H9 (cell line): ENCODE data around the gene TMEM107. TPM values are rescaled to one million over a fixed set of nuclear protein-coding genes. Genes with fewer than 3 reads are reported as not detected.

ENCODE experiments used
- DNase-seq: peaks from one replicate; pipeline ENCODE4 v3.0.0-alpha.2; 2017
- H2AFZ ChIP-seq: one replicate; pipeline ENCODE4 v1.6.1; 2013; ENCODE audit warnings: mild to moderate bottlenecking, low read length, control low read depth, moderate library complexity
- H2AK5ac ChIP-seq: 2 replicates; pipeline ENCODE4 v1.6.1; 2013; ENCODE audit warnings: low read length, control low read depth, mixed read lengths; ENCODE audit not compliant: insufficient read length
- H2BK120ac ChIP-seq: one replicate; pipeline ENCODE4 v1.6.1; 2013; ENCODE audit warnings: low read depth, mild to moderate bottlenecking, low read length, control low read depth, inconsistent platforms; ENCODE audit not compliant: poor library complexity, severe bottlenecking
- H2BK12ac ChIP-seq: 2 replicates; pipeline ENCODE4 v1.6.1; 2013; ENCODE audit warnings: low read length, control low read depth, mixed read lengths, low read depth; ENCODE audit not compliant: insufficient read length
- H2BK15ac ChIP-seq: 2 replicates; pipeline ENCODE4 v1.6.1; 2013; ENCODE audit warnings: low read depth, low read length, control low read depth
- H2BK20ac ChIP-seq: one replicate; pipeline ENCODE4 v1.6.1; 2013; ENCODE audit warnings: low read depth, mild to moderate bottlenecking, low read length, control low read depth, inconsistent platforms; ENCODE audit not compliant: poor library complexity, severe bottlenecking
- H2BK5ac ChIP-seq: 2 replicates; pipeline ENCODE4 v1.6.1; 2013; ENCODE audit warnings: low read length, control low read depth, mixed read lengths; ENCODE audit not compliant: insufficient read length
- H3K14ac ChIP-seq: 2 replicates; pipeline ENCODE4 v1.6.1; 2013; ENCODE audit warnings: low read length, control low read depth; ENCODE audit not compliant: insufficient read depth
- H3K18ac ChIP-seq: 2 replicates; pipeline ENCODE4 v1.6.1; 2013; ENCODE audit warnings: low read depth, mild to moderate bottlenecking, mixed read lengths, low read length, control low read depth; ENCODE audit not compliant: insufficient read length
- H3K23ac ChIP-seq: 2 replicates; pipeline ENCODE4 v1.6.1; 2013; ENCODE audit warnings: low read length, control low read depth, mixed read lengths, low read depth; ENCODE audit not compliant: insufficient read length
- H3K23me2 ChIP-seq: 2 replicates; pipeline ENCODE4 v1.6.1; 2013; ENCODE audit warnings: low read depth, mild to moderate bottlenecking, mixed read lengths, low read length, control low read depth; ENCODE audit not compliant: insufficient read length, poor library complexity, severe bottlenecking
- H3K27ac ChIP-seq: 2 replicates; pipeline ENCODE4 v1.5.1; 2013; ENCODE audit warnings: low read length, control low read depth, mixed read lengths, low read depth; ENCODE audit not compliant: insufficient read length
- H3K27me3 ChIP-seq: 2 replicates; pipeline ENCODE4 v1.6.1; 2013; ENCODE audit warnings: low read length, control low read depth, inconsistent platforms; ENCODE audit not compliant: insufficient read depth
- H3K4ac ChIP-seq: 2 replicates; pipeline ENCODE4 v1.6.1; 2013; ENCODE audit warnings: low read depth, mild to moderate bottlenecking, control low read depth, inconsistent platforms, low read length, moderate library complexity
- H3K4me1 ChIP-seq: 2 replicates; pipeline ENCODE4 v1.6.1; 2013; ENCODE audit warnings: low read length, control low read depth, inconsistent platforms; ENCODE audit not compliant: insufficient read depth
- H3K4me2 ChIP-seq: 2 replicates; pipeline ENCODE4 v1.6.1; 2013; ENCODE audit warnings: low read length, control low read depth, mixed read lengths; ENCODE audit not compliant: insufficient read length, insufficient read depth
- H3K56ac ChIP-seq: 2 replicates; pipeline ENCODE4 v1.6.1; 2013; ENCODE audit warnings: low read depth, mild to moderate bottlenecking, mixed read lengths, low read length, control low read depth; ENCODE audit not compliant: insufficient read length
- H3K79me1 ChIP-seq: 2 replicates; pipeline ENCODE4 v1.6.1; 2013; ENCODE audit warnings: low read depth, mild to moderate bottlenecking, moderate library complexity, low read length, control low read depth, inconsistent platforms; ENCODE audit not compliant: insufficient read depth, poor library complexity, severe bottlenecking
- H3K79me2 ChIP-seq: 2 replicates; pipeline ENCODE4 v1.6.1; 2013; ENCODE audit warnings: low read length, control low read depth, inconsistent platforms; ENCODE audit not compliant: insufficient read depth
- H3K9ac ChIP-seq: 2 replicates; pipeline ENCODE4 v1.6.1; 2013; ENCODE audit warnings: low read length, control low read depth, mixed read lengths; ENCODE audit not compliant: insufficient read length; ENCODE audit errors: extremely low read depth
- H3K9me3 ChIP-seq: one replicate; pipeline ENCODE4 v1.6.1; 2013; ENCODE audit warnings: low read depth, low read length, inconsistent platforms; ENCODE audit not compliant: control insufficient read depth
- H3T11ph ChIP-seq: one replicate; pipeline ENCODE4 v1.6.1; 2013; ENCODE audit warnings: mild to moderate bottlenecking, low read length, control low read depth, inconsistent platforms
- H4K20me1 ChIP-seq: one replicate; pipeline ENCODE4 v1.6.1; 2013; ENCODE audit not compliant: control insufficient read depth, insufficient read length, insufficient read depth
- H4K5ac ChIP-seq: 2 replicates; pipeline ENCODE4 v1.6.1; 2013; ENCODE audit warnings: low read depth, mild to moderate bottlenecking, mixed read lengths, low read length, control low read depth; ENCODE audit not compliant: insufficient read length
- H4K8ac ChIP-seq: replicated peaks from 2 replicates; pipeline ENCODE4 v1.6.1; 2013; ENCODE audit warnings: low read length, control low read depth, mixed read lengths, low read depth; ENCODE audit not compliant: insufficient read length
- H4K91ac ChIP-seq: 2 replicates; pipeline ENCODE4 v1.6.1; 2013; ENCODE audit warnings: low read depth, mild to moderate bottlenecking, moderate library complexity, mixed read lengths, low read length, control low read depth; ENCODE audit not compliant: insufficient read length
- H3K27ac Mint-ChIP-seq, 3 experiments: 2 replicates in 2 of 3; 3 replicates in 1 of 3; pipeline ENCODE4 v1.8.0; 2020 to 2021; ENCODE audit warnings: mixed read lengths in 3 of 3, mild to moderate bottlenecking in 1 of 3, moderate library complexity in 1 of 3
- H3K27me3 Mint-ChIP-seq: 2 replicates; pipeline ENCODE4 v1.8.0; 2021; ENCODE audit warnings: low read depth, mild to moderate bottlenecking, moderate library complexity, mixed read lengths
- H3K36me3 Mint-ChIP-seq, 3 experiments: 2 replicates in 2 of 3; 3 replicates in 1 of 3; pipeline ENCODE4 v1.8.0; 2020 to 2021; ENCODE audit warnings: low read depth in 3 of 3, mixed read lengths in 3 of 3; ENCODE audit not compliant: insufficient read depth in 1 of 3
- H3K4me1 Mint-ChIP-seq, 2 experiments: 2 replicates each; pipeline ENCODE4 v1.8.0; 2020; ENCODE audit warnings: mixed read lengths in 2 of 2
- H3K4me3 Mint-ChIP-seq, 2 experiments: 2 replicates in 1 of 2; 3 replicates in 1 of 2; pipeline ENCODE4 v1.8.0; 2020 to 2021; ENCODE audit warnings: mild to moderate bottlenecking in 2 of 2, mixed read lengths in 2 of 2, moderate library complexity in 1 of 2
- H3K9me3 Mint-ChIP-seq, 2 experiments: 2 replicates in 1 of 2; 3 replicates in 1 of 2; pipeline ENCODE4 v1.8.0; 2020; ENCODE audit warnings: mild to moderate bottlenecking in 2 of 2, mixed read lengths in 2 of 2, moderate library complexity in 1 of 2
- CTCF ChIP-seq: fragments of 200-600 bp; sonication (generic); conservative IDR thresholded peaks from 3 replicates; pipeline ENCODE4 v1.8.0; 2021; ENCODE audit warnings: antibody characterized with exemption, mild to moderate bottlenecking
- WGBS: extraction: QIAGEN DNeasy Blood & Tissue Kit; methylation state at CpG from one replicate; pipeline ENCODE4 v1.1.7; 2013; ENCODE audit warnings: missing lambda C conversion rate, low lambda C conversion rate, mixed read lengths; ENCODE audit not compliant: insufficient read length; ENCODE audit errors: extremely low coverage; 5-methylcytosine and 5-hydroxymethylcytosine counted together
- total RNA-seq: library from RNA; stranded (reverse); gene quantifications from 2 replicates; pipeline ENCODE4 v1.2.1, GENCODE V29; 2021

TMEM107 gene
- total RNA-seq, 1 experiment from 2014 or later: 12.7 TPM

GRCh38 chr17:8210761-8211458 lies 34.7 kb upstream of the TMEM107 start:
- H2BK20ac ChIP-seq: no peak overlapping the region
- Mint-ChIP-seq H3K4me3 (peak overlapping the region; percentile 91 to 99), H3K27ac (peak overlapping the region; percentile 96 to 99 (median 99); a peak in 5 of 7 replicates), H3K4me1 (peaks cover 10 to 18% of the 10 kb centered on the region in 2 experiments), H3K27me3 (peaks cover 2% of the 10 kb centered on the region; the same call in 1 of the 2 replicates), H3K36me3 (peaks cover 18 to 22% (median 22%) of the 10 kb centered on the region in 3 experiments), H3K9me3 (no peaks in the 10 kb centered on the region)
- H3T11ph ChIP-seq: no peak overlapping the region
- H3K18ac ChIP-seq: no peak overlapping the region
- no peaks in the 10 kb centered on the region for H4K20me1 ChIP-seq
- H2AK5ac ChIP-seq: no peak overlapping the region
- no peak overlapping the region for H3K27ac ChIP-seq
- no peak overlapping the region for H2BK12ac ChIP-seq
- no peak overlapping the region for H3K23ac ChIP-seq
- no peak overlapping the region for H4K8ac ChIP-seq
- H3K9me3 ChIP-seq: no peaks in the 10 kb centered on the region
- no peak overlapping the region for H3K9ac ChIP-seq
- no peaks in the 10 kb centered on the region for H3K4me1 ChIP-seq
- no peak overlapping the region for H2BK15ac ChIP-seq
- TF ChIP-seq CTCF: no peak
- peaks cover 4% of the 10 kb centered on the region for H3K23me2 ChIP-seq
- no peak overlapping the region for H4K91ac ChIP-seq
- H2BK5ac ChIP-seq: no peak overlapping the region
- peak overlapping the region; percentile 50 for H3K4me2 ChIP-seq
- no peak overlapping the region for H3K56ac ChIP-seq
- H3K79me2 ChIP-seq: peaks cover 4% of the 10 kb centered on the region; the same call in 1 of the 2 replicates
- H3K4ac ChIP-seq: no peak overlapping the region
- H4K5ac ChIP-seq: no peak overlapping the region
- H3K79me1 ChIP-seq: peaks cover 3% of the 10 kb centered on the region
- H2BK120ac ChIP-seq: no peak overlapping the region
- H3K14ac ChIP-seq: no peak overlapping the region
- H2AFZ ChIP-seq: no peak overlapping the region
- no peaks in the 10 kb centered on the region for H3K27me3 ChIP-seq
- no CpG with 5 or more reads among the region's 22 CpGs for WGBS
- DNase-seq: no peak
